ENCODE results near the gene PDLIM7.

PDLIM7 gene

DNA sequence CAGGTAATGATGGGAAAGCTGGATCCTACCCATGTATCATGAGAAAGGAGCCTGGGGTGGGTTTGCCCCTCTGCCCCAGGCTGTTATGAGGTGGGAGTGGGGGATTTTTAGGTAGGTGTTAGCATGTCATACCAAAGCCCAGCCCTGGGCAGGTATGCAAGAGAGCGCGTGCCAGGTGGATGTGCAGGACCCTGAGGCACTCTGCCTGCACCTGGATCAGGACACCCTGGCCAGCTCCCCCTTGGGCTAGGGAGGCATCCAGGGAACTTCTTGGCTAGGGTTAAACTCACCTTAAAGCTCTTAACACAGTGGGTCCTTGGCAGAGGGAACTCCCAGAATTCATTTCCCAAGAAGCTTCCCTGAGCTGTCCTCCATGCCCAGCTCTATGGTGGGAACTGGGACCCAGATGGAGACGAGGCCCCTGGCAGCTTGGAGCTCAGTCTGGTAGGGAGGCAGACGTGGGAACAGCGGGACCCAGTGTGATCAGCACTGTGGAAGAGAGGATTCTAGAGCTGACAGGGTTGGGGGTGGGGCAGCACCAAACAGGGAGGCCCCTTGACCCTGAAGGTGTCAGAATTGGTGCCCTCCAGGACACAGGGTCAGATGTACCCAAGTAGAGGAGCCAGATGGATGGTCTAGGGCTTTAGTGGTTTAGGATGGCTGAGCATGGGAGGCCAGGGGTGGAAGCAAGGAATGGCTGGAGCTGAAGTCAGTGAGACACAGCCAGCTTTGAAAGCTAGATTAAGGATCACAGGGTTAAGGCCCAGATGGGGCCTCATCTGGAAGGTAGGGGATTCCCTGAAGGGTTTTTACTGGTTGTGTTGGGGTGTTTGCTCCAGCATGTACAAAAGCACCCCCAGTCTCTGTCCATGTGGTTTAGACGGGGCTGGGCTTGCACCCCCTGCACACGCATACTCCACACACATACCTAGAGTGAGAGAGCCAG, 53.0 kb downstream of the PDLIM7 start:
- Histone ChIP-seq H3K9me3 (ENCODE audit: control insufficient read depth, low read length) (no peaks in the 10 kb centered on the region), H3K27ac (no peak overlapping the region), H3K79me2 (no peaks in the 10 kb centered on the region), H3K27me3 (ENCODE audit: control insufficient read depth, insufficient read depth, low read length) (no peaks in the 10 kb centered on the region), H2AFZ (no peak overlapping the region), H3K4me2 (ENCODE audit: low read length) (no peak overlapping the region), H3K9ac (no peak overlapping the region), H3K4me1 (peaks cover 8% of the 10 kb centered on the region), H3K36me3 (ENCODE audit: control insufficient read depth, insufficient read depth, low read length) (no peaks in the 10 kb centered on the region), H3K4me3 (ENCODE audit: low read depth, low read length) (no peak overlapping the region)
- TF ChIP-seq, protein P1, sequence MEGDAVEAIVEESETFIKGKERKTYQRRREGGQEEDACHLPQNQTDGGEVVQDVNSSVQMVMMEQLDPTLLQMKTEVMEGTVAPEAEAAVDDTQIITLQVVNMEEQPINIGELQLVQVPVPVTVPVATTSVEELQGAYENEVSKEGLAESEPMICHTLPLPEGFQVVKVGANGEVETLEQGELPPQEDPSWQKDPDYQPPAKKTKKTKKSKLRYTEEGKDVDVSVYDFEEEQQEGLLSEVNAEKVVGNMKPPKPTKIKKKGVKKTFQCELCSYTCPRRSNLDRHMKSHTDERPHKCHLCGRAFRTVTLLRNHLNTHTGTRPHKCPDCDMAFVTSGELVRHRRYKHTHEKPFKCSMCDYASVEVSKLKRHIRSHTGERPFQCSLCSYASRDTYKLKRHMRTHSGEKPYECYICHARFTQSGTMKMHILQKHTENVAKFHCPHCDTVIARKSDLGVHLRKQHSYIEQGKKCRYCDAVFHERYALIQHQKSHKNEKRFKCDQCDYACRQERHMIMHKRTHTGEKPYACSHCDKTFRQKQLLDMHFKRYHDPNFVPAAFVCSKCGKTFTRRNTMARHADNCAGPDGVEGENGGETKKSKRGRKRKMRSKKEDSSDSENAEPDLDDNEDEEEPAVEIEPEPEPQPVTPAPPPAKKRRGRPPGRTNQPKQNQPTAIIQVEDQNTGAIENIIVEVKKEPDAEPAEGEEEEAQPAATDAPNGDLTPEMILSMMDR (IDR thresholded peaks at IDR 0.05) = no peak

DNA sequence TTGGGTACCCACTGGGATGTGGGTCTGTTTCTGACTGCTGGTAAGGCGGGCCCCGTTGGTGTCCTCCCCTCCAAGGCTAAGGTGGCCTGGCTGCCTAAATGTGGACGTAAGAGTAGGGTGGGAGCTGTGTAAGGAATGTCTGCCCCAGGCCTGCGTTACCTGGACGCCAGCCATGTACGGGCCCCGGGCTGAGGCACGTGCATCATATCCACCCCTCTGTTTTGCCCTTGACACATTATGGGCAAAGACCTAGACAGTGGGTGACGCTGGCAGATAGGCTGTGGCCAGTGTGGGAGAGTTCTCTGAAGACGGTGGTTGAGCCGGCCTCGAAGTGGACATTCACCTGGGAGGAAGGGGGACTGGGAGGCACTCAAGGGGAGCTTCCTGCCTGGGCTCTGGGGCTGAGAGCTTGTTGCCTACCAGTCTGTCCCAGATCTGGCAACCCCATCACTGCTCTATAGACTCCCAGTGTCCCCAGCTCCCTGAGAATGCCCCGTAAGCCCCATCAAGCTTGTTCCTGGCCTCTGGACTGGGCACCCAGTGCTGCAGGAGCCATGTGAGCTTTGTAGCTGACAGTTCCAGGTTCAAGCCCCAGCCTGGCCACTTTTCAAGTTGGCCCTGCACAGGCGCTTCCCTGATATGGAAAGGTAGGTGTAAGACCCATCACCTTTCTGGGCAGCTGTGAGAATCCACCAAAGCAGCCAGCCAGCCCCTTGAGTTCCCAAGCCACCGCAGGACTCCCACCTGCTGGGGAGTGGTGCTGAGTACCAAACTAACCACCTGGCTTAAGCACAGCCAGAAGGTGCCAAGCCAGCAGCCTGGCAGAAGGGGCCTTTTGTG, 54.0 kb downstream of the PDLIM7 start:
- Histone ChIP-seq H3K9me3 (ENCODE audit: control insufficient read depth, low read length) (no peaks in the 10 kb centered on the region), H3K79me2 (no peaks in the 10 kb centered on the region), H3K4me3 (ENCODE audit: low read depth, low read length) (no peak overlapping the region), H3K36me3 (ENCODE audit: control insufficient read depth, insufficient read depth, low read length) (no peaks in the 10 kb centered on the region), H2AFZ (no peak overlapping the region), H3K27ac (no peak overlapping the region), H3K4me2 (ENCODE audit: low read length) (no peak overlapping the region), H3K9ac (no peak overlapping the region), H3K4me1 (peaks cover 8% of the 10 kb centered on the region), H3K27me3 (ENCODE audit: control insufficient read depth, insufficient read depth, low read length) (no peaks in the 10 kb centered on the region)
- TF ChIP-seq, protein P1 (IDR thresholded peaks at IDR 0.05) = no peak

DNA sequence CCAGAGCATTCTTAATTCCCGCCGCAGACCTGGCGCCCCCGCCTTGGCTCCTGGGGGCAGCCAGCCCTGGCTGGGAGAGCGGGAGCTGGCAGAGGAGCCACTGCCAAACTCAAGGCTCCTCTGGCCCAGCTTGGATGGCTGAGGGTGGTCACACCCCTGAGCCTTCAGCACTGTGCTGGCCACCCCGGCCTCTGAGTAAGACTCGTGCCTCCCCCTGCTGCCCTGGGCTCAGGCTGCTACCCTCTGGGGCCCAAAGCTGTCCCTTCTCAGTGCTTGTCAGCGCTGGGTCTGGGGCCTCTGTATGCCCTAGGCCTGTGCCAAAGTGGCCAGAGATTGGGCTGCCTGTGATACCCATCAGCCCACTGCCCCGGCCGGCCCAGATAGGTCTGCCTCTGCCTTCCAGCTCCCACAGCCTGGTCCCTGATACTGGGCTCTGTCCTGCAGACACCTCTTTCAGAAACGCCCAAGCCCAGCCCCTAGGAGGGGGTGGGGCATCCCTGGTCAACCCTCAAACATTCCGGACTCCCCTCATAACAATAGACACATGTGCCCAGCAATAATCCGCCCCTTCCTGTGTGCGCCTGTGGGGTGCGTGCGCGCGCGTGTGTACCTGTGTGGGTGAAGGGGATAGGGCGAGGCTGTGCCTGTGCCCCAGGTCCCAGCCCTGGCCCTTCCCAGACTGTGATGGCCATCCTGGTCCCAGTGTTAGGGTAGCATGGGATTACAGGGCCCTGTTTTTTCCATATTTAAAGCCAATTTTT, 55.2 kb downstream of the PDLIM7 start:
- Histone ChIP-seq H3K79me2 (no peaks in the 10 kb centered on the region), H3K4me1 (peaks cover 5% of the 10 kb centered on the region), H3K9me3 (ENCODE audit: control insufficient read depth, low read length) (no peaks in the 10 kb centered on the region), H3K27me3 (ENCODE audit: control insufficient read depth, insufficient read depth, low read length) (no peaks in the 10 kb centered on the region), H2AFZ (no peak overlapping the region), H3K36me3 (ENCODE audit: control insufficient read depth, insufficient read depth, low read length) (no peaks in the 10 kb centered on the region), H3K27ac (no peak overlapping the region), H3K4me3 (ENCODE audit: low read depth, low read length) (no peak overlapping the region), H3K9ac (no peak overlapping the region), H3K4me2 (ENCODE audit: low read length) (no peak overlapping the region)
- TF ChIP-seq, protein P1 (IDR thresholded peaks at IDR 0.05) = no peak

DNA sequence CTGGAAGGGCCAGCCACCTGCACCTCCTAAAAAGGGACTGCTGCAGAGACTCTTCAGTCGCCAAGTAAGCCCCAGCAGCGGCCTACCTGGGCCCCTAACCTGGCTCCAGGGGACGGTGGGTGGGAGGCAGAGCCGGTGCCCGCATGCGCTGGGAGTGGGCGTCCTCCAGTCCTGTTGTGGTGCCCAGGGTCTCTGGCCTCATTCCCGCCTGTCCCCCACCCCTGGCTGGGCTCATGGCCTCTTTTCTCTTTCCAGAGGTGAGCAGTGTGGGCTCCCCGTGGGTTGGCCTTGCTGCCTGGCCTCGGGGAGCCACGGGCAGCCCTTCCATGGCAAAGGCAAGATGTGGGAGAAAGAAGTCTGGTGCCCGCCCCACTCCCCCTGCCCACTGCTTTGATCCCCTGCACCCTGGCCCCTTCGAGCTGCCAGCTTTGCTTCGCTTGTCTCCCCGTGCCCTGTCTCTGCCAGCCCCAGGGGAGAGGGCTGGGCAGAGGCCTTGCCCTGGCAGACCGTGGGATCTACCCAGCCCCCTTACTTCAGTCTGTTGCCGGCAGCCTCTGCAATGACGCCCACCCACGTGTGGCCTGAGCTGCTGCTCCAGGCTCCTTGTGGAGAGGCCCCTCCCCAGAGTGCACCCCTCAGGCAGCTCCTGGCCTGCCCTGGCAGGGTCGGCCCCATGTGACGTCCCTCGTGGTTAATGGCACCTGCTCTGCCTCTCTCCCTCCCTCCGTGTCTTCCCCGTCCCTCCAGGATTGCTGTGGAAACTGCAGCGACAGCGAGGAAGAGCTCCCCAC, 56.2 kb downstream of the PDLIM7 start:
- Histone ChIP-seq H3K4me1 (peaks cover 3% of the 10 kb centered on the region), H3K27ac (no peak overlapping the region), H3K79me2 (no peaks in the 10 kb centered on the region), H3K4me3 (ENCODE audit: low read depth, low read length) (no peak overlapping the region), H2AFZ (no peak overlapping the region), H3K4me2 (ENCODE audit: low read length) (no peak overlapping the region), H3K27me3 (ENCODE audit: control insufficient read depth, insufficient read depth, low read length) (no peaks in the 10 kb centered on the region), H3K9me3 (ENCODE audit: control insufficient read depth, low read length) (no peaks in the 10 kb centered on the region), H3K36me3 (ENCODE audit: control insufficient read depth, insufficient read depth, low read length) (no peaks in the 10 kb centered on the region), H3K9ac (no peak overlapping the region)
- TF ChIP-seq, protein P1 (IDR thresholded peaks at IDR 0.05) = no peak
